Measurements from ENCODE around the gene NT5C.
"Not testable (repeated sequence)": the region's sequence is repeated elsewhere in the genome, so short reads cannot be mapped to it uniquely, and the experiment has no call there.

Gene NT5C

GRCh38 chr17:75131278-75132017 lies at the start of gene NT5C:
NT5C (minus strand) TSS chr17:75131742; CDS start chr17:75131707, 35 bp downstream.
- no peak for DNase-seq

- DNase-seq = no peak
These were observed 49.6 kb upstream of the NT5C start for GRCh38 chr17:75181110-75181509.

GRCh38 chr17:75178453-75178852 lies 46.9 kb upstream of the NT5C start:
- DNase-seq = no peak

GRCh38 chr17:75176625-75177024 lies 45.1 kb upstream of the NT5C start:
- DNase-seq = no peak

- no peak for DNase-seq
These were observed 43.5 kb upstream of the NT5C start for GRCh38 chr17:75174996-75175395.

GRCh38 chr17:75173526-75173925 lies 42.0 kb upstream of the NT5C start:
- no peak for DNase-seq

GRCh38 chr17:75168998-75169397 lies 37.5 kb upstream of the NT5C start:
- no peak for DNase-seq

GRCh38 chr17:75164606-75165005 lies 33.1 kb upstream of the NT5C start:
- DNase-seq = not testable (repeated sequence)

- DNase-seq = no peak
These were observed 31.5 kb upstream of the NT5C start for GRCh38 chr17:75163074-75163473.

- DNase-seq = no peak
These were observed 28.7 kb upstream of the NT5C start for GRCh38 chr17:75160211-75160610.

GRCh38 chr17:75159196-75160031 lies 27.9 kb upstream of the NT5C start:
- no peak for DNase-seq

GRCh38 chr17:75158480-75158879 lies 26.9 kb upstream of the NT5C start:
- DNase-seq = not testable (repeated sequence)

GRCh38 chr17:75155191-75155601 lies 23.7 kb upstream of the NT5C start:
- no peak for DNase-seq

GRCh38 chr17:75154195-75155106 lies 22.9 kb upstream of the NT5C start, which contains the start of gene JPT1:
JPT1 (minus strand) TSS chr17:75154512; CDS start chr17:75154397, 115 bp downstream.
- DNase-seq = no peak

- no peak for DNase-seq
These were observed 22.2 kb upstream of the NT5C start for GRCh38 chr17:75153780-75154194.

- DNase-seq = no peak
These were observed 21.6 kb upstream of the NT5C start for GRCh38 chr17:75152922-75153779.

- DNase-seq = no peak
These were observed 21.0 kb upstream of the NT5C start for GRCh38 chr17:75152523-75152921.

- DNase-seq = no peak
These were observed 20.4 kb upstream of the NT5C start for GRCh38 chr17:75151930-75152329.

GRCh38 chr17:75147878-75148546 lies 16.5 kb upstream of the NT5C start:
- DNase-seq = no peak

- no peak for DNase-seq
These were observed 15.1 kb upstream of the NT5C start for GRCh38 chr17:75146592-75146991.

GRCh38 chr17:75144816-75145512 lies 13.4 kb upstream of the NT5C start:
- no peak for DNase-seq
